IMR-90 (cell line): ENCODE data around the gene RMND5B. TPM values are rescaled to one million over a fixed set of nuclear protein-coding genes. Genes with fewer than 3 reads are reported as not detected.

Experiments used
- ATAC-seq: fragments of 200-7000 bp; cut with Tn5 transposase; 2 replicates; pipeline ENCODE4 v1.9.1; 2020; ENCODE audit warnings: low read depth, mild to moderate bottlenecking, moderate library complexity
- BruUV-seq: library from RNA; stranded (reverse); fragments of 400-500 nt; replicated peaks from 2 replicates; lab custom pipeline; 2021; lab: Mats Ljungman, UMichigan
- CTCF ChIA-PET: fragments of 300-600 bp; formaldehyde crosslinking; extraction: SDS; loops from one replicate; lab custom pipeline; 2021; ENCODE audit warnings: antibody characterized with exemption; lab: Yijun Ruan, JAX
- POLR2A ChIA-PET: fragments of 300-600 bp; sonication (Branson Sonifier 250); formaldehyde crosslinking; loops from one replicate; lab custom pipeline; 2022; ENCODE audit warnings: antibody characterized with exemption; ENCODE audit not compliant: unreplicated experiment; lab: Charles Lee
- DNase-seq: peaks from one replicate; pipeline ENCODE4 v3.0.0; 2013
- H2AFZ ChIP-seq: replicated peaks from 2 replicates; pipeline ENCODE3; 2013; ENCODE audit warnings: low read length, mild to moderate bottlenecking; ENCODE audit not compliant: poor library complexity
- H2AK5ac ChIP-seq: 2 replicates; pipeline ENCODE4 v1.6.1; 2013; ENCODE audit warnings: low read depth, low read length, inconsistent platforms
- H2AK9ac ChIP-seq: replicated peaks from 2 replicates; pipeline ENCODE3; 2013; ENCODE audit warnings: mild to moderate bottlenecking, low read depth, low read length, moderate library complexity; ENCODE audit not compliant: poor library complexity
- H2BK120ac ChIP-seq: 2 replicates; pipeline ENCODE4 v1.6.1; 2013; ENCODE audit warnings: low read depth, low read length, inconsistent platforms
- H2BK15ac ChIP-seq: 3 replicates; pipeline ENCODE4 v1.6.1; 2013; ENCODE audit warnings: low read depth, low read length, inconsistent platforms
- H2BK20ac ChIP-seq: 2 replicates; pipeline ENCODE4 v1.6.1; 2013; ENCODE audit warnings: low read depth, mild to moderate bottlenecking, inconsistent platforms, low read length, moderate library complexity
- H2BK5ac ChIP-seq: 2 replicates; pipeline ENCODE4 v1.6.1; 2013; ENCODE audit warnings: mild to moderate bottlenecking, low read depth, low read length, inconsistent platforms; ENCODE audit not compliant: poor library complexity, severe bottlenecking
- H3K14ac ChIP-seq: replicated peaks from 2 replicates; pipeline ENCODE4 v1.6.1; 2013; ENCODE audit warnings: low read depth, low read length, inconsistent platforms
- H3K18ac ChIP-seq: 2 replicates; pipeline ENCODE4 v1.6.1; 2013; ENCODE audit warnings: low read depth, low read length, control low read depth
- H3K23ac ChIP-seq: 2 replicates; pipeline ENCODE4 v1.6.1; 2013; ENCODE audit warnings: low read depth, low read length, inconsistent platforms
- H3K27ac ChIP-seq: 2 replicates; pipeline ENCODE4 v1.5.1; 2013; ENCODE audit warnings: mild to moderate bottlenecking, control low read depth, low read length; ENCODE audit not compliant: insufficient read depth
- H3K27me3 ChIP-seq: 2 replicates; pipeline ENCODE4 v1.6.1; 2013; ENCODE audit warnings: low read length; ENCODE audit not compliant: control insufficient read depth, insufficient read depth
- H3K36me3 ChIP-seq: 2 replicates; pipeline ENCODE4 v1.6.1; 2013; ENCODE audit warnings: low read length, mixed read lengths; ENCODE audit not compliant: control insufficient read depth, insufficient read depth
- H3K4ac ChIP-seq: 2 replicates; pipeline ENCODE4 v1.6.1; 2013; ENCODE audit warnings: low read depth, low read length, inconsistent platforms
- H3K4me1 ChIP-seq: 2 replicates; pipeline ENCODE4 v1.6.1; 2013; ENCODE audit warnings: low read length, mixed read lengths; ENCODE audit not compliant: control insufficient read depth, insufficient read depth
- H3K4me2 ChIP-seq: 2 replicates; pipeline ENCODE4 v1.6.1; 2013; ENCODE audit warnings: low read depth, mild to moderate bottlenecking, control low read depth, low read length, moderate library complexity
- H3K4me3 ChIP-seq: 2 replicates; pipeline ENCODE4 v1.5.1; 2013; ENCODE audit warnings: low read depth, mild to moderate bottlenecking, control low read depth, low read length, moderate library complexity; ENCODE audit not compliant: insufficient read depth
- H3K56ac ChIP-seq: 2 replicates; pipeline ENCODE4 v1.6.1; 2013; ENCODE audit warnings: low read length, inconsistent platforms; ENCODE audit not compliant: insufficient read depth; ENCODE audit errors: extremely low read depth
- H3K79me1 ChIP-seq, 2 experiments: 2 replicates each; pipeline ENCODE4 v1.6.1; 2013; ENCODE audit warnings: low read length in 2 of 2, inconsistent platforms in 1 of 2, low read depth in 1 of 2
- H3K9ac ChIP-seq: 2 replicates; pipeline ENCODE4 v1.6.1; 2013; ENCODE audit warnings: low read depth, low read length, control low read depth
- H3K9me1 ChIP-seq: 2 replicates; pipeline ENCODE4 v1.6.1; 2013; ENCODE audit warnings: low read length, inconsistent platforms; ENCODE audit not compliant: insufficient read depth
- H3K9me3 ChIP-seq: 2 replicates; pipeline ENCODE4 v1.6.1; 2013; ENCODE audit warnings: low read length; ENCODE audit not compliant: control insufficient read depth, insufficient read depth
- H4K20me1 ChIP-seq: 2 replicates; pipeline ENCODE4 v1.6.1; 2013; ENCODE audit warnings: low read length, inconsistent platforms; ENCODE audit not compliant: insufficient read depth
- H4K5ac ChIP-seq: 2 replicates; pipeline ENCODE4 v1.6.1; 2013; ENCODE audit warnings: mild to moderate bottlenecking, low read depth, low read length, control low read depth
- H4K8ac ChIP-seq, 2 experiments: 2 replicates each; pipeline ENCODE4 v1.6.1; 2013; ENCODE audit warnings: low read depth in 2 of 2, low read length in 2 of 2, control low read depth in 1 of 2, inconsistent platforms in 1 of 2
- H4K91ac ChIP-seq: 2 replicates; pipeline ENCODE4 v1.6.1; 2013; ENCODE audit warnings: low read depth, low read length, inconsistent platforms; ENCODE audit not compliant: insufficient read depth
- CHD1 ChIP-seq: IDR thresholded peaks from 2 replicates; pipeline ENCODE4 v1.6.1; 2012; ENCODE audit warnings: low read depth, low read length, improper control_type of control experiment
- CTCF ChIP-seq: conservative IDR thresholded peaks from 2 replicates; pipeline ENCODE4 v1.5.1; 2012; ENCODE audit warnings: mild to moderate bottlenecking, low read depth, low read length, improper control_type of control experiment
- MAFK ChIP-seq: IDR thresholded peaks from 2 replicates; pipeline ENCODE4 v1.6.1; 2012; ENCODE audit warnings: low read depth, low read length, improper control_type of control experiment
- MXI1 ChIP-seq: IDR thresholded peaks from 2 replicates; pipeline ENCODE4 v1.6.1; 2012; ENCODE audit warnings: low read depth, mild to moderate bottlenecking, low read length, moderate library complexity, borderline replicate concordance
- POLR2A ChIP-seq: IDR thresholded peaks from 2 replicates; pipeline ENCODE4 v1.6.1; 2012; ENCODE audit warnings: mild to moderate bottlenecking, low read depth, low read length
- RFX5 ChIP-seq: IDR thresholded peaks from 2 replicates; pipeline ENCODE4 v1.8.0; 2012; ENCODE audit warnings: low read depth, mild to moderate bottlenecking, low read length, moderate library complexity
- SMC3 ChIP-seq: fragments of 150-350 bp; IDR thresholded peaks from 2 replicates; pipeline ENCODE4 v1.6.1; 2016; ENCODE audit warnings: low read depth, mild to moderate bottlenecking, antibody characterized with exemption, low read length, moderate library complexity
- WGBS, 2 experiments: methylation state at CpG; one replicate each; pipeline versions ENCODE4 v1.1.5 to v1.1.7; 2013; ENCODE audit warnings: missing lambda C conversion rate in 2 of 2; ENCODE audit not compliant: insufficient read length in 1 of 2; ENCODE audit errors: extremely low coverage in 2 of 2; 5-methylcytosine and 5-hydroxymethylcytosine counted together
- dilution Hi-C: fragments of 300-500 bp; cut with HindIII; formaldehyde crosslinking; loops from one replicate; pipeline ENCODE4 v1.14.3; 2018; ENCODE audit warnings: low sequenced_read_pairs; ENCODE audit not compliant: unreplicated experiment
- in situ Hi-C: fragments of 300-500 bp; cut with MboI; formaldehyde crosslinking; loops from 3 replicates; pipeline ENCODE4 v1.14.3; 2019; ENCODE audit warnings: low sequenced_read_pairs, inconsistent platforms, mixed read lengths
- intact Hi-C: fragments of 100-400 bp; cut with micrococcal nuclease; formaldehyde crosslinking; loops from 2 replicates; pipeline ENCODE4 v1.10.0; 2022
- polyA plus RNA-seq, 3 experiments: library from polyadenylated mRNA; depleted of rRNA; stranded (reverse); fragments of >200 nt; gene quantifications; 2 replicates each; pipeline ENCODE4 v1.2.3, GENCODE V29; 2012; ENCODE audit warnings: low replicate concordance in 1 of 3
- total RNA-seq: library from RNA; depleted of rRNA; stranded (reverse); fragments of >200 nt; gene quantifications from 2 replicates; pipeline ENCODE4 v1.2.3, GENCODE V29; 2012
- TF ChIP-seq, protein P1 (sequence below): fragments of 150-350 bp; IDR thresholded peaks from 2 replicates; pipeline ENCODE4 v1.6.1; 2016; ENCODE audit warnings: low read depth, mild to moderate bottlenecking, low read length, moderate library complexity, borderline replicate concordance
- TF ChIP-seq, protein P2 (sequence below): fragments of 150-350 bp; IDR thresholded peaks from 2 replicates; pipeline ENCODE4 v1.6.1; 2017; ENCODE audit warnings: mild to moderate bottlenecking, antibody characterized with exemption, low read length, low read depth

RMND5B gene
- total and polyA plus RNA-seq, 2 of the 4 experiments (the other 2 are of a cell fraction), result 14.0 to 19.5 TPM

DNA sequence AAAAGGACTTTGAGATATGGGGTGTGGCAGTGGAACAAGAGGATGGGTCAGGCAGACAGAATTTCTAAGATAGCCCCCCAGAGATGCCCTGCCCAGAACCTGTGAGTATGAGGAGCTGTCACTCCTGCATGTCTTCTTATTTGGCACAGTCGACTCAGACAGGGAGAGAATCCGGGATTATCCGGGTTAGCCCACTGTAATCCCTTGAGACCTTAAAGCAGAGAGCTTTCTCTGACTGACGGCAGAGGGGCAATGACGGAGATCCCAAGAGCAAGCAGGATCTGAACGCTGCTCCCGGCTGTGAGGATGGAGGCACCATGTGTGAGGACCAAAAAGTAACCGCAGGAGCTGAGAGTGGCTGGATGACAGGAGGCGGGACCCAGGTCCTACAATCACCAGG lies 31.7 kb downstream of the RMND5B start:
- no peak overlapping the region for H3K4me3 ChIP-seq
- H4K91ac ChIP-seq, result no peak overlapping the region
- no peak overlapping the region for H3K9ac ChIP-seq
- no peak overlapping the region for H3K27ac ChIP-seq
- H2BK120ac ChIP-seq, result no peak overlapping the region
- no peaks in the 10 kb centered on the region for H3K9me1 ChIP-seq
- no peaks in the 10 kb centered on the region for H3K4me1 ChIP-seq
- H2AFZ ChIP-seq, result no peak overlapping the region
- no peak overlapping the region for H2BK5ac ChIP-seq
- H3K23ac ChIP-seq, result no peak overlapping the region
- H3K14ac ChIP-seq, result no peak overlapping the region
- DNase-seq (no peak), ATAC-seq (no peak)
- dilution Hi-C loops (no loop called here), in situ Hi-C loops (loop anchor here (25.0 kb wide), 1 partner anchor 225 kb away; no protein-coding TSS in a partner anchor), intact Hi-C loops (loop anchor here (10.0 kb wide), 1 partner anchor 558 kb away; the partner anchor contains the start of gene B4GALT7)
- peaks cover 38% of the 10 kb centered on the region for H3K27me3 ChIP-seq
- no peak overlapping the region for H4K5ac ChIP-seq
- no peak overlapping the region for H2BK20ac ChIP-seq
- CTCF ChIA-PET, result no interaction called here
- no peaks in the 10 kb centered on the region for H3K9me3 ChIP-seq
- no peak overlapping the region for H3K56ac ChIP-seq
- 73% methylated on average over 6 of the region's 9 CpGs; no CpG with 5 or more reads in 1 of the 2 experiments for WGBS, 2 experiments
- no peaks in the 10 kb centered on the region for H3K79me1 ChIP-seq
- no peak for TF ChIP-seq POLR2A
- TF ChIP-seq, protein P1, sequence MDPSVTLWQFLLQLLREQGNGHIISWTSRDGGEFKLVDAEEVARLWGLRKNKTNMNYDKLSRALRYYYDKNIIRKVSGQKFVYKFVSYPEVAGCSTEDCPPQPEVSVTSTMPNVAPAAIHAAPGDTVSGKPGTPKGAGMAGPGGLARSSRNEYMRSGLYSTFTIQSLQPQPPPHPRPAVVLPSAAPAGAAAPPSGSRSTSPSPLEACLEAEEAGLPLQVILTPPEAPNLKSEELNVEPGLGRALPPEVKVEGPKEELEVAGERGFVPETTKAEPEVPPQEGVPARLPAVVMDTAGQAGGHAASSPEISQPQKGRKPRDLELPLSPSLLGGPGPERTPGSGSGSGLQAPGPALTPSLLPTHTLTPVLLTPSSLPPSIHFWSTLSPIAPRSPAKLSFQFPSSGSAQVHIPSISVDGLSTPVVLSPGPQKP, result no peak
- TF ChIP-seq CHD1, result no peak
- TF ChIP-seq, protein P2, sequence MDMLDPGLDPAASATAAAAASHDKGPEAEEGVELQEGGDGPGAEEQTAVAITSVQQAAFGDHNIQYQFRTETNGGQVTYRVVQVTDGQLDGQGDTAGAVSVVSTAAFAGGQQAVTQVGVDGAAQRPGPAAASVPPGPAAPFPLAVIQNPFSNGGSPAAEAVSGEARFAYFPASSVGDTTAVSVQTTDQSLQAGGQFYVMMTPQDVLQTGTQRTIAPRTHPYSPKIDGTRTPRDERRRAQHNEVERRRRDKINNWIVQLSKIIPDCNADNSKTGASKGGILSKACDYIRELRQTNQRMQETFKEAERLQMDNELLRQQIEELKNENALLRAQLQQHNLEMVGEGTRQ, result no peak
- no peak for TF ChIP-seq MAFK
- no peak for TF ChIP-seq RFX5
- no peak for TF ChIP-seq MXI1
- TF ChIP-seq SMC3, result no peak
- no peak for TF ChIP-seq CTCF
- no peaks in the 10 kb centered on the region for H3K36me3 ChIP-seq
- no TSS peak for BruUV-seq
- no peaks in the 10 kb centered on the region for H4K20me1 ChIP-seq
- no peak overlapping the region for H2BK15ac ChIP-seq
- no peak overlapping the region for H3K4me2 ChIP-seq
- H3K4ac ChIP-seq, result no peak overlapping the region
- H2AK9ac ChIP-seq, result no peak overlapping the region
- H4K8ac ChIP-seq, result no peak overlapping the region
- H2AK5ac ChIP-seq, result no peak overlapping the region
- POLR2A ChIA-PET, result no interaction called here
- H3K18ac ChIP-seq, result no peak overlapping the region
